ENCODE data around the gene KLHL36.

- TF ChIP-seq POLR2A (IDR thresholded peaks at IDR 0.05) = no peak
- TF ChIP-seq CTCF (IDR thresholded peaks at IDR 0.05) = no peak
These were observed 4.6 kb upstream of the KLHL36 start for GRCh38 chr16:84643674-84644073.

Data from right lobe of liver (tissue), 4 donors.